Transverse colon (tissue), 3 donors: ENCODE measurements around the gene OPRM1.

Experiments used
- CTCF ChIP-seq, 5 experiments: fragments of 200-600 bp in 3 of 5; fragments of 450-650 bp in 2 of 5; sonication (generic) in 3 of 5; IDR thresholded peaks; 1 replicate in 2 of 5; 2 replicates in 3 of 5; pipeline ENCODE4 v1.5.1; 2016 to 2017; ENCODE audit warnings: antibody characterized with exemption in 5 of 5, inconsistent platforms in 3 of 5, mild to moderate bottlenecking in 2 of 5, moderate library complexity in 1 of 5
- EP300 ChIP-seq: sonication (generic); formaldehyde crosslinking; IDR thresholded peaks from one replicate; pipeline ENCODE4 v1.6.1; 2017; ENCODE audit warnings: antibody characterized with exemption, low read depth

GRCh38 chr6:154218787-154219186, 179.7 kb downstream of the OPRM1 start:
- TF ChIP-seq CTCF (IDR thresholded peaks at IDR 0.05) = no peak
- TF ChIP-seq EP300 = no peak
